TTC549 (cell line): ENCODE data around the gene PNMA1.

ENCODE experiments used
- FAIRE-seq: peaks from 2 replicates; lab custom pipeline; 2012; peaks lifted over from hg19 to GRCh38; lab: Jason Lieb, UNC

PNMA1 gene

DNA sequence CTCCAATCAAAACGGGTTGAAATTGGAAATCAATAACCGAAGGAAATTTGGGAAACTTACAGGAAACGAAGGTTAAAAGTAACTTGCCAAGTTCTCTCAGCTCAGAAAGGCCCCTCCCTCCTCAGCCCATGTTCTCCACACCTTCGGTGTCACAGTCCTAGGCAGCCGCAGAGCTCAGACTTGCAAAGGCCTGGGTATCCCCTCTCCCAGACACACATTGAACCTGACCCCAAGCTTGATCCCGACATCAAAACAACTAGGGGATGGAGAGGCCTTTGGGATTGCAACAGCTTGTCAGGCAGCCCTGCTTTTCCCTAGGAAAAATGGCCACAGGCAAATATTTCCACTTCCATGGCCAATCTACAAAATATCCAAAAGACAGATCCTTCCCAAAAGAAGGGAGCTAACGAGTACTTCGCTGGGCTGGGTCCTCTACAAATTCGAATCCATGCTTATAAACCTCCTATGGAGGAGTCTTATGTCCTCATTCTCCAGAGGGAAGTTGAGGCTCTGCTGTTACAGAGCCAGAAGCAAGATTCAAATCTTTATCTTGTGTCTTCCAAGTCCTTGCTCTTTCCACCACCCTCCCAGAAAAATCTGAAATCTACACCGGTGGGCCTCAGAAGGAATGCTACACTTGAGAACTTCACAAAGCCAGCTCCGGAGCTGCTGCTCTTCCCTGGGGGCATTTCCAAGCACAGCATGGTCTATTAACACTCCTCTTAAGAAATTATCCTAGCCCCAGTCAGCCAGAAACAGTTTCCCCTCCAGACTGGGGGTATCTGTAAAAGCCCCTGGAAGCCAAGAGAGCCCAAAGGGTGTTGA, 35.7 kb upstream of the PNMA1 start:
- no peak for FAIRE-seq

DNA sequence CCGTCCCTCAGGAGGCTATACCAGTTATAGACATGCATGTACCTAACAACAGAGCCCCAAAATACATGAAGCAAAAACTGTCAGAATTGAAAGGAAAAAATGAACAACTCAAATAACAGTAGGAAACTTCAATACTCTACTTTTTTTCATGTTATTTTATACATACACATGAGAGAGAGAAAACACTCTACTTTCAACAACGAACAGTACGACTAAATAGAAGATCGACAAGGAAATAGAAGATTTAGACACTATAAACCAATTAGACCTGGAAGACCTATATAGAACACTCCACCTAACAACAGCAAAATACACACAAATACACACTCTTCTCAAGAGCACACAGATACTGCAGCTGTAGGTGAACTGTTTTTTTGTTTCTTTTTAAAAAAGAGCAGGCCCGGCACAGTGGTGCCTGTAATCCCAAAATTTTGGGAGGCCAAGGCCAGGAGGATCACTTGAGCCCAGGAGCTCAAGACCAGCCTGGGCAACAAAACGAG, 34.7 kb upstream of the PNMA1 start:
- FAIRE-seq, result no peak

DNA sequence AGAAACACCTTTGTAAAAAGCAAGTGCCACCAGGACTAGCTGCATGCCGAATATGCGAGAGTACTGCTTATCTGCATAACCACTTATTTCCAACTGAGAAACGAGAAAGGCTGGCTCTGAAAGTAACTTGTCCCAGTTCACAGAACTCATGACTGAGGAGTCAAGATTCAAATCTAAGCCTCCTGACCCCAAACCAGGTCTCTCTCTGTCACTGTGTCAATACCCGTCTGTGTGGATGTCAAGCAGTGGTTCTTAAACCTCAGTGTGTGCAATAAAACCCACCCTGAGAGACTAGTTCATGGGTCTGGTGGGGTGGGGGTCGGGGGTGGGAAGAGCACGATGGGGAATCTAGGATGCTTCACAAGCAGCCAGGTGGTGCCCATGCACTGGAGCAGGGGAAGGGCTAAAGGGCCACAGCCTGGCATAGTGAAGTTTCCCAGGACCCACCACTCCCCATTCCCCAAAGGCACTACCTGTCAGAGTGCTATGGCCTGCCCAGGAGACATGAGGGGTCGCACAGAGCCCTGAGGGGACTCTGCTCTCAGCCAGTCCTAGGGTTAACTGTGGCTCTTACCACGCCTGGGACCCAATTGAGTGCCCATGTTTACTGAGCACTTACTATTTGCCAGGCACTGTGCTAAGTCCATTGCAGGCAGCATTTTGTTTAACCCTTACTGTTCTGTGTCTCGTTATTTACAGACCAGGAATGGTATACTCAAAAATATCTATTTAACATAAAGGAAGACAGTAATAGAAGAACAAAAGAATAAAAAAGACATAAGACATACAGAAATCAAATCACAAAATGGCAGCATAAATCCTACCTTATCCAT, 33.4 kb upstream of the PNMA1 start:
- no peak for FAIRE-seq

DNA sequence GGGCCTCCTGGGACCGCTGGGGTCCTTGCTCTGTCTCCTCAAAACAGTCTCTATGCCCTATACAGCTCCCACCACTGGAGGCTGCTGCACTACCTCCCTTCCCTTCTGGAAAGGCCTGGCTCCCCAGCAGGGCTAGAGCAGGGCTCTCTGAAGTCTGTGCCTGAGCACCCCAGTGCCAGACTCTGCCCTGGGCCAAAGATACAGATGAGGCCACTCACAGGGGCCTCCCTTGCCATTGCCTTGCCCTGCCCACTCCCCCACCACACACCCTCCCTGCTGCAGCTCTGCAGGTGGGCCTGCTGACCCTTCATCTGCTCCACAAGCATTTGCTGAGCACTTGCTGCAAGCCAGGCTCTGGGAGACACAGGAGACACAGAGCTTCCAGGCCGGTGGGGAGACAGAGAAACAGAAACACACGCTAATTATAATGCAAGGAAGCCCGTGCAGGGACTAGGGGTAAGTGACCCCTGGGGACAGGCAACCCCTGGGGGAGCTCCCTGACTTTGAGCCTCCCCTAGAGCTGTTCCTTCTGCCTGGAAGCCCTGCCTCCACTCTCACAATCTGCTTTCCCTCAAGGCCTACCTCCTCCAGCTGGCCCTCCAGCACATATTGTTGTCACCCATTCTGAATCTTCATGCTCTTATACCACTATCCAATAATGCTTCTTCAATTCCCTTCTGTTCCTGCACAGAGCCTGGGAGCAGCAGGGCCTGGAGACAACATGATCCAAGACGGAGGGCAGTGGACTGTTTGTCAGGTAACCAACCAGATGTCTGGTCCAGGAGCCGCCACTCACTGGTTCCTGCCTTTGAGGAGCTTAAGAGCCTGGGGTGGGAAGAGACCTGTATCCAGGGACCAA, 32.6 kb upstream of the PNMA1 start:
- no peak for FAIRE-seq

DNA sequence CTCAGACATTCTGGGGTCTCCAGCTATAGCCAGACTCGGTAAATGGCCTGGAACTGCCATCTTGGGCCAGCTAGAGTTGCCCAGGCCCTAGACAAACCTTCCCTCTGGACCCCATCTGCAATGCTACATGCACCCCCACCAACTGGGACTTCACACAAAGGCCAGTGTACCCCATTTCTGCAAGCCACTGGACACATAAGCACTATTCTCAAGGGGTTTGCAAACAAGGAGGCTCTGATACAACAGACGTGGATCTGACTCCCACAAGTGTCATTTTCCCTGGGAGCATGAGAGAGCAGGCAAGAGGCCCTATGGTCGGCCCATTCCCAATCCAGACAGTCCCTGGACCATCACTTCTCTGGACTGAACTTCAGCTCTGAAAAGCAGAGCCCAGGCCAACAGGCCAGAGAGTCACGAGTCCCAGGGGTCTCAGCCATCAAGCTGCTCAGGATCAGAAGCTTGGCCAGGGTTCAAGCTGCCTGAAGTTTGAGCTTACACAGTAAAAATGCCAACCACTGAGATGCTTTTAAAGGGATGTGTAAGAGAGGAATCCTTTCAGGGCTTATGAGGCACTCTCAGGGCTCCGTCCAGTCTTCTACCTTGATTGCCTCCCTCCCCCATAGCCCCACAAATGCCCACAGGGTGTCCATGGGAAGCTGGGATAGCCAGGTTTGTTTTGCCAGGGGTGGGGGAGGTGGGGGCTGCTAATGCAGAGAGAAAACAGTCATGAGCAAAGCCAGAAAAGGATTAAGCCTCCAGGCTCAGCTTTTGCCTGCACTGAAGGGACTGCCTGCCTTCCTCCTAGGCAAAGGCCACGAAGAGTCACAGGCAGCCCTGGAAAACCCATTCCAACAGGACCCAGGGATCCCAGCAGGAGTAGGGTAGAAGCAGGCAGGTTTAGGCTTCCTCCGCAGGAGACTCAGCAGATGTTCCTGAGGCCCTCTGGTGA, 31.7 kb upstream of the PNMA1 start:
- FAIRE-seq, result no peak

DNA sequence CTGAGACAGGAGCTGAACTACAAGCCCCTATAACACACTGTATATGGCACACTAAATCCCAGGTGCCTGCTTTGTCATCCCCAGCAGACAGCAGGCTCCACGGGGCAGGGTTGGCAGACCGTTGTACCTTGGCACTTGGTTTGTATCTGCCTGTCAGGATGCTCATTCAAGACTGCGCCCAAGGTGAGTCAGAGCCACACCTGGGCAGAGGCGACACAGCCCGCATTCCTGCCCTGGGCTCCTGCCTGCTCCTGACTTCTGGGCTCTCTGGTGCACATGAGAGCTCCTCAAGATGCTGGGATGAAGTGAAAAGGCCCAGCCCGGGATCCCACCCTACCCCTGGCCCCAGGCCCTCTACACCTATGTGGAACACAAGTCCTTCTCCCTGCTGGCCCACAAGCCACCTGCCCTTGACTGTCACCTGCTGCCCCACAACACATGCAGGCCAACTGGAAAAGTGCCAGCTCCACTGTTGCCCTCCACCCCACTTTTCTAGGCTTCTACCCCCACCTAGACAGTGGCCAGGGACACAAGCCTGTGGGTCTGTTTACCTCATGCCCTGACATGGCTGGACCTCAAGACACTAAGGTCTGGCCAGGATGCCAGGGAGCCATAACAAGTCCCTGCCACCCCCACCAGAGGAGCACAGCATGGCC, 30.8 kb upstream of the PNMA1 start:
- FAIRE-seq, result no peak

DNA sequence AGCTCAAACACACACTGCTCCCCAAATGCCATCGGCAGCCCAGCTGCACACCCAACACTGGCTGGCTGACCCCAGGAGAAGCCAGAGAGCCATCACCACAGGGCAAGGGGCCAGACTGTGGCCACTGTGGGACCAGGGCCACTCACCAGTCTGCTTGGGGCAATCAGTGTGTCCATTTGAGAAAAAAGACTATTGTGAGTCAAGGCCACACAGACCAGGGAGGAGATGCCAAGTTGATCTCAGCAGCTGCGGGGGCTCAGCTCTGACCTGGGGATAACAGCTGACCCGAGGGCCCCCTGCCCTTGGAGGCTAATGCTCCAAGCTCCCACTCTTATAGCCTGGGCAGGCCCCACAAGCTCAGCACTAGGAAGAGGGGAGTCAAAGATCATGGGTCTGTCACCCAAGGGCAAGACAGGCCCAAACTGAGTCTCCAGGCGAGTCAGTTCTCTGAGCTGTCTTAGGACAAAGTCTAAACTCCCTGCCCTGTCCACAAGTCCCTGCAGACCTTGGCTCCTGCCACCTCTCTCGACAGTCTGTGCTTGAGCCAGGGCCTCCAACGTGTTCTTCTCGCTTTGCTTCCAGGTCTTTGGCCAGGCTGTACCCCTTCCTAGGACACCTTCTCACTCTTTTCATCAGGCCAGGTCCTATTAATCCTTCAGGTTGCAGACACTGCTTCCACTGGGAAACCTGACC, 30.1 kb upstream of the PNMA1 start:
- no peak for FAIRE-seq

DNA sequence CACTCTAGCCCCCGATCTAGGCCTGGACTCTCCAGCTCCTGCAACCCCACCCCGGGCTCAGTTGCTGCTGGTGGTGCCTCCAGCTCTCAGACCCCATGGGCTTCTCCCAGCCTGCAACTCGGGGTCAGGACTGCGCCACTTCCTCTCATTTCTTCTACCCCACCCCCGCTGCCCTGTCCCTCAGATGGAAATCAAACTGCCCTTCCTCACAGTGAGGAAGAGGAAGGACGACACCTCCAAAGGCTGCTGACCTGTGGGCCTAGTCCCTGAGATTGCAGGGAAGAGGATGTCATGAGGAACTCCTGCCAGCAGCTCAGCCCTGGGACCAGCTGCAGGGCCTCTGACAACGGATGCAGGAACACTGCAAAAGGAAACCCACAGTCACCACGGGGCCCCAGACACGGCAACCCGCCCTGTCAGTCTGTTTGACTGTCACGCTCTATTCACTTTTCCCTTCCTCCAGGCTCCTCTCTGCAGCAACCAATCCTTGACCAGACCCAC, 29.3 kb upstream of the PNMA1 start:
- no peak for FAIRE-seq

DNA sequence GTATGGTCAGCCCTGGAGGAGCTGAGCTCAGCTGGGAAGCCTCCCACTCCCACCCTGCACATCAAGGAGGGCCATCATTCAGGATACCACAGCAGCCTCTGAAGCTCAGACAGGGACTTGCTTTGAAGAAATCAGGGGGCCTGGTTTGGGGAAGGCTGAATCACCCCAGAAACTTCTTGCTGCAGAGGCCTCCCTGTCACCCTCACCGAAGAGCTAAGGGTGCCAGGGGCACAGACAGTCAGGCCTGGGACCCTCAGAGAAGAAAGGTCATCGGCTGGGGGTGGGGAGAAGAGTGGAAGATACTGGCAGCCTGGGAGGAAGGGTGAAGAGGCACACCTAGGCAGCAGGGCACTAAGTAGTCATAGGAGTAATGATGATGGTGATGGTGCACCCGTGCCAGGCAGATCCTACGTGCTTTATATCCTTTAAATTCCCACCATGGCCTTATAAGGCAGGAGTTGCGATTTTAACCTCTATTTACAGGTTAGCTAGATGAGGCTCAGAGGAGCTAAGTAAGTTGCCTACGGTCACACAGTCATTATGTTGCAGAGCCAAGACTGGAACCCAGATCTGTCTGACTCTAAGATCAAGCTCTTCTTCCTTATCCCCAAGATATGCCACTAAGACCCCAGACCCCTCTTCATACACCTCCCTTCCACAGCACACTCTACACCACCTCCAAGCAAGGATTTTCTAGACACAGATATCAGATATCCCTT, 28.5 kb upstream of the PNMA1 start:
- no peak for FAIRE-seq

DNA sequence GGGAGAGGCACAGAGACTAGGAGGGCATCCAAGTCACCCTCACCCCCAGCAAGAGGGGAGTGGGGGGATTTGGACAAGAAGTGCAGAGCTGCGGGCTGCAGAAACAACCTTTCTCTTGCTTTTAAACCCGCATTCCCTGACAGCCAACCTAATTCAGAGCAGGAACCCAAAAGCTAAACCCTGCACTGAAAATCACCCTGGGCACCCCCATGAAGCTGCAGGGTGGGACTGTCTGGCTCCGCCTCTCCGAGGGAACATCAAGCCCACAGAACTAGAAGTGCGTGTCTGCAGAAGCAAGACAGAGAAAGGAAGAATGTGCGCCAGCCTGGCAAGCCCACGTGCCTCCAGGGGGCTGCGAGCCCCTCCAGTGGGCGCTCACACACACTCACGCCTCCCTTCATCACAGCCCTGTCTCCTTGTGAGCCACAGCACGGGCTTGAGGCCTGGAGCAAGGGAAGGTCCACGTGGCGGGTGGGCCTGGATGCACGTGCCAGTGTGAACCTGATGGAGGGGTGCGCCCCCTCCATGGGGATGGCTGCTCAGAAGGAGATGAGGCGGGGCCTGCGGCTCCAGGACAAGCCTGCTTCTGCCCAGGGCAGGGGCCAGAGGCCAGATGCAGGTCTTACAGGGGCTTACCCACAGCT, 27.8 kb upstream of the PNMA1 start:
- FAIRE-seq, result no peak

DNA sequence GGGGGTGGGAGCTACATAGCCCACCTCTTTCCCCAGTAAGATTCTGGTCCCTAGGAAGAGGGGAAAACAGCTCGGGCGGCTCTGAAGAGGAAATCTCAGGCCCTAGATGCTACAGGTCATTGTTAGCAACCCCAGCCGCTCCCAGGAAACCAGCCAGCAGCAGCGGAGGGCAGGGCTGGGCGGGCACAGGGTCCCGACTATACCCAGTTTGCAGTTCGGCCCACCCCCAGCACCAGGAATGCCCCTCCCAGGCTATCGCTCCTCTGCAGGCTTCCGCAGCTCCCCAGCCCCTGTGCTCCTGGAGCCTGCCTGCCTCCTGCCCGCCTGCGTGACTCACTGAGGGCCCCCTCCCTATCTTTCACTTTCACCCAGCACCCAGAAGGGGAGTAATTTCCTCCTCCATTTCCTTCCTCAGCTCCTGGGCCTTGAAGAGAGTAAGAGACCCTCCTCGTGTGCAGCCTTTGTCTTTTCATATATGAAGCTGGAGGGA, 27.2 kb upstream of the PNMA1 start:
- no peak for FAIRE-seq

DNA sequence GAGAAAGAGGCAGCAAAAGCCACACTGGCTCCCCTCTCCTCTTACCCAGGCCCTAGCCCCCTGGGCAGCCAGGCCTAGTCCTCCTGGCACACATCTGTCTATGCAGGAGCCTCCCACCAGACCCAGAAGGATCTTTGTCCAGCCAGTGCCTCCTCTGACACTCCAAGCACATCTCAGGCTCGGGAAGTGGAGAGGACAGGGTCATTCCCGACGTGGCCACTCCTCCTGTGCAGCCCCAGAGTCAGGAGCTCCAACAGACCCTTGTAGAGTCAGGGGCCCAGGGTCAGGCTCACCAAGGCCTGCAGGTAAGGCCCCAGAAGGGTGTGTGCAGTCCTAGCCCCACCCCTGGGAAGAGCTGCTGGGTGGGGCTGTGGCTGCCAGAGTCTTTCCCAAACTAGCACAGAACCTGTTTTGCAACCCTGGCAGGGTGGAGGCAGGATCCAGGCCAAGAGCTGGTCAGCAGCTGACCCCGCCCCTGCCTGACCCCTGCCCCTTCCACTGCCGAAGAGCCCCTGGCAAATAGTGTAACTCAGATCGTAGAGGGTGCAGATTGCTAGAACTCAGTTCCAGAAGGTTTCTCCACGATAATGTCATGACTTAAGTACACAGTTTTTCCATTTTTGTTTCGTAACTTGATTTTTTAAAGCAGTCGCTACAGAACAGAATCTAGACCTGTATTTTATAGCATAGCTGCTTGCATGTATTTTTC, 26.6 kb upstream of the PNMA1 start:
- FAIRE-seq, result no peak

DNA sequence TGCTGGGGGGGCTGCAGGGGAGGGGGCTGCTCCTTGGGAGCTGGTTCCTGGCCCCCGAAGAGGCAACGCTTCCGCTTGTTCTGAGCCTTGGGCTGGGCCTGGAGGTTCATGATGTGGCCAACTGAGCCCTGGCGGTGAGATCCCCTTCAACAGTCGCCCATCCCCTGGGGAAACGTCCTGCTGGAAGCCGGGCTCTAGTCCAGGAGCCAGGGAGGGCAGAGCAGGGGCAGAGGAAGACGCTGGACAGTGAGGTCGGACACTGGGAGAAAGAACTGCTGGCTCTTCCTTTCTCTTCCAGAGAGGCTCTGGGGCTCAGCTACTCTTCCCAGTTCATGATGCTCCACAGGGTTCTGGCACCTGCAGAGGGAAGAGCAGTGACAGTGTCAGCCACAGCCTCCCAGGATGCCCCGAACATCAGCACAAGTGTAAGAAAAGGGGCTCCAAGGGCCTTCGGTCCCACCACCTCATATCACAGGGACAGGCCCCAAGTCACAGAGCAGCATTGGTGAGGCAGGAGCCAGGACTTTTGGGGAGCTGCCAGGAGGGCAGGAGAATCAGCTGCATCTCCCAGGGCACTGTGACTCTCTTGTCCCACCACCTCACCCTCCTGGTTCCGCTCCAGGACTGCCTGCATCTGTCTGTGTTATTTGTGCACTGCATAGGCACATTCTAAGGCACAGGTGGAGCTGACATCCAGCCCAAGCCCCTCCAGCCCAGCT, 25.9 kb upstream of the PNMA1 start:
- no peak for FAIRE-seq

DNA sequence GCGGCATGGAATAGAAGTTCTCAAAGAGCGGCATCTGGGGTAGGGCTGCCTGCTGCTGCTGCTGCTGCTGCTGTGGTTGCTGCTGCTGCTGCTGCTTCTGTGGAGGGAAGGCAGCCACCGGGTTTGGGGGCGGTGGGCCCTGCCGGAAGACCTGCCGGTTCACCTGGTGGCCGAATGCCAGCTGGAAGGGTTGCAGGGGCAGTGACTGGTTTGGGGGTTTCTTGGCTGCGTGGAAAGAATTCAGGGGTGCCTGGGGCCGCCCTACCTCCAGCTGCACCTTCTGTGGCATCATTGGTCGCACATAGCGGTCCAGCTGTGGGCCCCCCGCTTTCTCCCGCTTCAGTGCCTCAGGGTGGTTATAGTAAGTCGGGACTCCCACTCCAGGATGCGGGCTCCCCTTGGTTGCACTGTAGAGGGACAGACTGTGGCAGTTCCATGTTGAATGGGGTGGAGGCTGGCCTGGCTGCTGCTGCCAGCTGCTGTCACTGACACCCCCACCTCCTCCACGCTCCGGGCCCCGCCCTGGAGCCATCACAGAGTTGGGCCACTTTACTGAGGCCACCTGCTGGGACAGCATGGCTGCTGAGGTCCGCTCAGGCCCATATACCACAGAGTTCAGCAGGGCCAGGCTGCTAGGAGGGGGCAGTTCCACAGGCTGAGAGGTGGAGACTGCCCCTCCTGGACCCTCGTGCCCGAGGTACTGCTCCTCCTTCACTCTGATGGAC, 25.2 kb upstream of the PNMA1 start:
- no peak for FAIRE-seq

DNA sequence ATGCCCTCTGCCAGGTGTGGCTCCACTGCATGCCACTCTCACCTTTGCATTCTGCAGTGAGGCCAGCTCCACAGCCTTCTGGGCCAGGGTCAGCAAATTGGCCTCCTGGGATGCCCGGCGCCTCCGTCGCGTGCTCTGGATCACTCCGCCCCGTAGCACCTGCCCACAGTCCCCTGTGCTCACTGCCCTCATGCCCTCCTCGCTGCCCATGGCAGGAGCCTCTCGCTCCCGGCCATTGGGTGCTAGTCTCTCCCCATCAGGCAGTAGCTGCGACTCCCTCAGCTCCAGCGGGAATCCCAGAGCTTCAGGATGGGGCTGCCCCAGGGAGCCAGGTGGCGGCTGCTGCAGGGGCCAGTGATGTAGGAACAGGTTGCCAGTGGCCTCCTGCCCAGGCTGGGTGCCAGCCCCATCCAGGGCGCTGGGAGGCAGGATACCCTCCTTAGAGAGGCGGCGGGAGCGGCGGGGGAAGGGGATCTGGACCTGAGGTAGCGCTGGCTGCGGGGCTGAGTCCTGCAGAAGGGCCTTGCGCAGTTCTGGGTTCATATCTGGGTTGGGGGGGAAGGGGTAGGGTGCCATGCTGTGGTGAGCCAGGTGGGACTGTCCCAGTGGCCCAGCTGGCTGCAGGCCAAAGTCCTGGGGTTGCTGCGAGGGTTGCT, 24.5 kb upstream of the PNMA1 start:
- FAIRE-seq, result no peak

DNA sequence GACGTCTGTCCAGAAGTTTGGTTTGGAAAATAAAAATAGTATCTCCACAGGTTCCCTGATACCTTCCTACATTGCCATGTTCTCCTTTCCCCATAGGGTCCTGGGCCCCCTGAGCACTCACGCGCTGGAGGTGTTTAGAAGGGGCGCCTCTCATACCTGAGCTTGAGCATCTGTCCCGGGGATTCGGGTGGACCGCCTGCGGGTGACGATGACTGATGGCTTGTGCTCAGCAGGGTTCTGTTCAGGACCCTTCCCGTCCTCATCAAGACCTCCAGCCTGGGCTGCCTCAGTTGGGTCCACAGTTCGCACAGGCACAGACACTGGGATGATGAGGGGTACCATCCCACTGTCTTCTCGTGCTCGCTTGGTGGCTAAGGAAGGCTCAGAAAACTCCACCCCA, 22.7 kb upstream of the PNMA1 start:
- no peak for FAIRE-seq
